Epidermal melanocyte (primary cell): ENCODE data around the gene LYSMD4.
"Not testable (repeated sequence)": the region's sequence is repeated elsewhere in the genome, so short reads cannot be mapped to it uniquely, and the experiment has no call there.

Experiments
- DNase-seq: peaks from one replicate; pipeline ENCODE4 v3.0.0; 2011; ENCODE audit warnings: low spot score; ENCODE audit not compliant: insufficient read length

Gene LYSMD4

DNA sequence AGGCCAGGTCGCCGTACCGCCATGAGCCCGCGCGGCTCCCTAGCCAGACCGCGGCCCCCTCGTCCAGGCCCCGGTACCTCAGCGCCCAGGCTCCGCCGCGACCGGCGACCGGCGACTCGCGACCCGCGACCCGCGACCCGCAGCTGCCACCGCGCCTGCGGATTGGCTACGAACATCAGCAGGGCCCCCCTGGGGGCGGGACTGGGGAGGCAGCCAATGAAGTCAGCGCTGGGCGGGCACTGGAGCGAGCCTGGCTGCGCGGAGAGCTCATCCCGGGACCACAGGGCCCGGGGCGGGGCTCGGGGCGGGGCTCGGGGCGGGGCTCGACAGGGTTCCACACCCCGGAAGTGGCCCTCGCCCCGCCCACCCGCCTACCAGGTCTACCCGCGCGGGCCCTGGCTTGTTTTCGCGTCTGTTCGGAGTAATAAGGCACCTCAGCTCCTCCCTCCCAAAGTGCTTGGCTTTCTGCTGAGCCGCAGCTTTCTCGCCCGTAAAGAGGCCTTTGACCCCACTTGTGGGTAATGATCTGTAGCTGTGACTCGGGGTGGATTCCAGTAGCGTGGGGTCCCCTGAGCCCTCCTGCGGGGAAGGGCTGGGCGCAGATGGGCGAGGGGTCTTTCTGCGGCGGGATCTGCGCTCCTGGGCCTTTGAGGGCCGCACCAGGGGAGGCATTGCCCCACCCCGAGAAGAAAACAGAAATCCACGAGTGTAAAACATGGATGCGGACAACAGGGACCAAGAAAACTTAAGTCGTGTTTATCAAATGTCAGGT, at the start of gene LYSMD4:
Gene LYSMD4 (minus strand): TSS at position 170 of the 772 bp plus-strand sequence. CDS start 1,438 bp downstream, outside the sequence.
- peak; percentile 95 for DNase-seq

DNA sequence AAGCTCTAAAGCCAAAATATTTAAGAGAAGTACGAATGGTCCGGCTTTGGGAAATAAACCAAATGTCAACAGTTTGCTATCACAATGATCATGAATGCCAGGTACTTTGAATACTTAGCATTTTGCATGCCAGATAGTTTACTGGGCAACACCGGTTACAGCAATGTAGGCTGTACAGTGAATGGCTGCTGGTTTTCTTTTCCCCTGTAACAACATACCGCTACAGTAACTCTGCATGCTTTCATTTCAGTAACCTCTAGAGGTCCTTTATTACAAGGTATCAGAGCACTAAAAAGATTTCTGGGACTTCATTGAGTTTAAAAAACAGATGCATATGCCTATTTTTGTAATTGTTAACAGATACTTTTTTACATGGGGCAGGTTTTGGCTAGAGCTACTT, 48.8 kb upstream of the LYSMD4 start:
- DNase-seq, result not testable (repeated sequence)

GRCh38 chr15:99777144-99777543, 43.9 kb upstream of the LYSMD4 start:
- no peak for DNase-seq

DNA sequence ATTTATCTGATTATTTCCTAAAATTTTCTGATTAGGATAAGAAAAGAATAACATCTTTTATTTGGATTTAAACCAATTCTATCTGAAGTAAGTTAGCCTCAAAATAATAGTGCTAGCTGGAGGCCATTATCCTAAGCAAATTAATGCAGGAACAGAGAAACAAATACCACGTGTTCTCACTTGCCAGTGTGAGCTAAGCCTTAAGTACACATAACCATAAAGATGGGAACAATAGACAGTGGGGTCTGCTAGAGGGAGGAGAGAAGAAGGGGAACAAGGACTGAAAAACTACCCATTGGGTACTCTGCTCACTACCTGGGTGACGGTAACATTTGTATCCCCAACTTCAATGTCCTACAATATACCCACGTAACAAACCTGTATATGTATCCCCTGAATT, 31.3 kb upstream of the LYSMD4 start:
- DNase-seq, result no peak

DNA sequence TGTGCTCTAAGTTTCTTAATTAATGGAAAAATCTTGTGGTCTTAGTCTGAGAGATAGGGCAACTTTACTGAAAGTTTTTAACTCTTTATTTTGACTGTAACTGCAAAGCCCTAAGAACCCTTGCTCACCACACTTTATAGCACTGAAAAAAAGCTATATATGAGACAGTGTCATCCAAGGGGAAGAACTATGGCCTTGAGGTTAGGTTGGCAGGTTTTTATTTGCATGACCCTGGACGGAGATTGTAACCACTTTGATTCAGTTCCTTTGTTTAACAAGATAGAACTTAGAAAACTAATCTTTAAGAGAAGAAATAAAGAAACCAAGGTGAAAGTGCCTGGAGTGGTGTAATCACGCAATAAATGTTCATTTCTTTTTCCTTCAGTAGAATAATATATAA, 30.6 kb upstream of the LYSMD4 start:
- DNase-seq, result no peak

DNA sequence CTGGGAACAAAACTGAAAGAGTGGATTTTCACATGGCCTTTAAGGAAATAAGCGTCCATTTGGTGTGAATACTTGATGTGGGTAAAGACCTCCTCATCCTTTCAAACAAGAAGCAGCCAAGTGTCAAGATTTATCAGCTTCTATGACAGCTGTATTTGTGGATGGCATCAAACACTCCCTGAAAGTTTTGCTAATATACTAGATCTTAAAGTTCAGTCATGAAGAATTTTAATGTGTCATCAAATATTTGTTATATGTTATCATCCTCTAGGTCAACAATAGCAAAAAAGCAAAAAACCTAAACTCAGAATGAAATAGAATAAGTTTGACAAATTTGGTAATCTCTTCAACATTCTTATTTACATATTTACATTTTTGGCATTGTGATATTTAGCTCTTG, 29.1 kb upstream of the LYSMD4 start:
- no peak for DNase-seq

DNA sequence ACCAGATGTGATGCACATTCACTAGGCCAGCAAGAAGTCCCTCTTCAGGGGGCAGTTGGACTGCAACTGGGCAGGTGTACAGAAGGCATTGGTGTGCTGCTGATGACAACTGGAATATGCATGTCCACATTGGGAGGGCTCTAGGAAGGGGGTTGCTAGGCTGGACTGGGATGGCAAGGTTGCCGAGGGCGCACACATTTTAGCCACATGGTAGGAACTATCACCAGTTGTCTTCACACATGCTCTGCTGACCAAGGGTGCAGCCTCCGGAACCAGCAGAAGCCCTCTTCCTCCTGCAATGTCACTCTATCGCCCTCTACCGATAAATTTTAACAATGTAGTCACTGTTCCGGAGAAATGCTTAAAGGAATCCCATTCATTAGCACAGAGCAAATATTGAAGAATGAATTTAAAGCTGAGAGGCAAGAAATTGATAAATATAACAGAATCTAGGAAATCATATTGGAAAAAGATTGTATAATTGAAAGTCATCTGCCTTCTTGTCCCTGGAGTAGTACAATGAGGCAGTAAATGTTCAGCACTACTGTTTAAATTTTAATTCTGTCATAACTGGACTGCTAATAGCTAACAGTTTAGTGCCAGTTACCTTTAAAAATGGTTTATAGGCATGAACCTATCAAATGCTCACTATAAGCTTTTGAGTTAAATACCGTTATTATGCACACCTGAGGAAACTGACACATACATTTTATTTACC, 22.6 kb upstream of the LYSMD4 start:
- DNase-seq, result peak; percentile 72

DNA sequence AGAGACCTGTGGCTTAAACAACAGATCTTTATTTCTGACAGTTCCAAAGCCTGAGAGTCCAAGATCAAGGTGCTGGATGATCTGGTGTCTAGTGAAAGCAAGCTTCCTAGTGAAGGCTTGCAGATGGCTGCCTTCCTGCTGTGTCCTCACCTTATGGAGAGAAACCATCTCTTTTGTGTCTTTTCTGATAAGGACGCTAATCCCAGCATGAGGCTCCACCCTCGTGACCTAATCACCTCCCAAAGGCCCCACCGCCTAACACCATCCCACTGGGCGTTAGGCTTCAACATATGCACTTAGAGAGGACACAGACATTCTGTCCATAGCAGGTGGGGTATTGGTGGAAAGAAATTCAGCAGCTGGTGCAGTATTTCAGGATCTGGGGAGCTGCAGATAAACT, 19.8 kb upstream of the LYSMD4 start:
- no peak for DNase-seq

- no peak for DNase-seq
These were observed 19.3 kb upstream of the LYSMD4 start for GRCh38 chr15:99752556-99752955.

DNA sequence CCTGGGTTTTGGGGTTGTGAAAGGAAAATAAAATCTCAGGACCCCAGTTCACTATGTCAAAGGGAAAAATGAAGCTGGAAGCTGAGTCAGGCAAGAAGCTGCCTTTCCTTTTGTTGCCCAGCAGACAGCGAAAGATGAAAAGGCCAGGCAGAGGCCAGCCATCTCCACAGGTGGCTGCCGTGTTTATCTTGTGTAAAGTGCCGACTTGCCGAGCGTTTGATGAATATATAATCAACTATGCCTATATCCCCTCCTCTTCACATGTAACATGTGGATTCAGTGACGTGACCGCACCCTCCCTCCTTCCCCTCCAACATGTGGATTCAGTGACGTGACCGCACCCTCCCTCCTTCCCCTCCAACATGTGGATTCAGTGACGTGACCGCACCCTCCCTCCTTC, 17.1 kb upstream of the LYSMD4 start:
- not testable (repeated sequence) for DNase-seq

- no peak for DNase-seq
These were observed 16.1 kb upstream of the LYSMD4 start for GRCh38 chr15:99749386-99749785.

DNA sequence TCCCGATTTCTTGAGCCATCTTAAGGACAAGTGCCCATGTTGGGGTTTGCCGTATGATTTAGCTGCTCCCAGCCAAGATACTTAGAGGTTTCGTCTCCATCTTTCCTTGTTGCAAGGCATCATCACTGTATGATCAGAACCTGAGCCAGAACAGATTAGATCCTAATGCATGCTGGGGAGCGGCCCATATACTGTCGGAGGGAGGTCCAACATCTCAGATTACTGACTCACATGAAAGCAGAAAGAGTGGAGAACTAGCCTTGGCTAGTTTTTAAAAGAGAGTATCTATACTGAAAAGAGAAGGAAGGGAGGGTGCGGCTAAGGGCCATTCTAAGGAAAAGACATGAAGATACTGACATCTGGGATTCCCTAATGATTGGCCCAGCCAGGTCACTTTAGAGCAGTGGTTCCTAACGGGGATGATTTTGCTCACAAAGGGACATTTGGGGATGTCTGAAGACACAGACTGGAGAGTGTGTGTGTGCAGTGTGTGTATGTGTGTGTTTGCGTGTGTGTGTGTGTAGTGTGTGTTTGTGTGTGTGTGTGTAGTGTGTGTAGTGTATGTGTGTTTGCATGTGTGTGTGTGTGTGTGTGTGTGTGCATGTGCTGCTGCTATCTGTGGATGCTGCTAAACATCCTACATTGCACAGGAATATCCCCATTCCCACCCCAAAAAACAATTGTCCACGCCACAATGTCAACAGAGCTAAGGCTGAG, 12.3 kb upstream of the LYSMD4 start:
- DNase-seq, result no peak

GRCh38 chr15:99744142-99744541, 10.9 kb upstream of the LYSMD4 start:
- DNase-seq, result no peak

DNA sequence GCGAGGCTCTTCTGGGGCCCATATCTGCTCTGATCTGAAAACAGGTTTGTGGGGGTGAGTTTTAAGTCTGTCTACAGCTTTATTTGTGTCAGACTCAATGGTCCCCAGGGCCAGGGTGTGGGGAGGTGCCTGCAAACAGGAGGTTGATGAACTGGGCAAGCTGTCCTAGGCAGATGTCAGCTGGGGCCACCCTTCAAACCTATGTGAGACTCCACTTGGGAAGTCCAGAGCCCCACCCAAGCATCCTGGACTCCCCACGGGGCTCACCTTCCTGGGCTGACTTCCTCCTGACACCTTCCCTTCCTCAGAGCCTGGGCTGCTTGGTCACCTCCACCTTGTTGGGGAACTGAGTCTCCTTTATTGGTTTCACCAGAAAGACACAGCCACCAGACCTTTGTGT, 8.6 kb upstream of the LYSMD4 start:
- DNase-seq, result no peak

DNA sequence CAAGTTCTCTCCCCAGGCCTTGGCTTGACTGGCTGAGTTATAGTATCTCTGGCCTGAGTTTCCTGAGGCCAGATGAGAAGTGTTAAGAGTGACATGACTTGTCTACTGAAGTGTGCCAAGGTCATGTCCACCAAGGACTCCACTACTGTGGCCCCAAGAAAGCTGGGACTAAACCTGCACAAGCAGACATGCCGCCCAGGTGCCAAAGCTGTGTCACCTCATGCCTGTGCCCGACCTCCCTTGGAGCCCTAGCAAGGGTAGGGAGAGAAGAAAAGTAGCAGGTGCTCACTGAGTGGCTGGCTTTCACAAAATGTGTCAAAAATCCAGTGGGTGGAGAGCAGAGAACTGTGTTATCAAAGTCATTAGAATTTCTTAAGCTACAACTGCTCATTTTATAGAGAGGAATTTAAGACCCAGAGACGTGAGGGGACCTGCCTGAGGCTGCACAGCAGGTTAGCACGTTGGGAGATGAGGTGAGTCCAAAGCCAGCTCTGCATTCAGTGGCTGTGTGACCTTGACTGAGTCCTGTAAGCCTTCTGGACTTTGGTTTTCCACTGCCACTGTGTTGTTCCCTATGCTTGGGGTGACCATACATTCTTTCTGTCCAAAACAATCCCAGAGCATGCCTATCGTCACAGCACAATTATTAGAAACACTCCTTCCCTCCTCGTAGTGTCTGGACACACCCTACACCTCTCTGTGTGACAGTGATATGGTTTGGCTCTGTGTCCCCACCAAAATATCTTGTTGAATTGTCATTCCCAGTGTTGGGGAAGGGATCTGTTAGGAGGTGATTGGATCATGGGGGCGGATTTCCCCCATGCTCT, 5.0 kb upstream of the LYSMD4 start:
- no peak for DNase-seq

DNA sequence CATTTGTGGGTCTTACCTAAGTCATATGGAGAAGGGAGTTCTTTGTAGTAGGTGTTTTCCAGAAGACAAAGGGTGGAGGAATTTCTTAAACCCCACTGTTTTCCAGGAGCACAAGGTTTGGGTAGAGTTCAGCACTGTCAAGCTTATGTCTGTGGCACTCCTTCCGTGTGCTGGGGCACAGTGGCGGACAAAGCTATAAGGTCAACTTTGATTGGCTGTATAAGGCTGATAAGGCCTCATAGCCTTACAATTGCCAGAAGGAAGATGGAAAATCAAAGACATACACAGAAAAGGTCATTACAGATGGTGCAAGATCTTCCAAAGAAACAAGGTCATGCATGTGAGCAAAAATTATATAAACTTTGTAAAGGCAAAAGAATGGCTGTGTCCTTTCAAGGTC, 3.5 kb upstream of the LYSMD4 start:
- no peak for DNase-seq

DNA sequence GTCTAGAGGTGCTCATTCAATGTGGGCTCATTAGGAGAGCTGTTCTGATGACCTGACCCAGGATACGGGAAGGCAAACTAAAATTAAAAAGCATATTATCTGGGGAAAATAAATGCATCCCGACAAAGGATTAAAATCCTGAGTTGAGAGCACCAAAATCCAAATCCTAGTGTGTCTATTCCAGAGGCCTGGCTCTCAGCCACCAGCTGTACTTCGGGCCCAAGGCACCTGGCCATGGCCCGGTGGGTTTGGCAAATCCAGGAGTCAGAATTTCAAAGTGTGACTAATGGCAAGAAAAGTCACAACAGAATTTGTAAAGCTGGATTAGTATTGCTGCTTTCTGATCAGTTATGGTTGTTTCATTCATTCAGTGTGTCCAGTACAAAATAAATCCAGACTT, 2.6 kb upstream of the LYSMD4 start:
- no peak for DNase-seq

DNA sequence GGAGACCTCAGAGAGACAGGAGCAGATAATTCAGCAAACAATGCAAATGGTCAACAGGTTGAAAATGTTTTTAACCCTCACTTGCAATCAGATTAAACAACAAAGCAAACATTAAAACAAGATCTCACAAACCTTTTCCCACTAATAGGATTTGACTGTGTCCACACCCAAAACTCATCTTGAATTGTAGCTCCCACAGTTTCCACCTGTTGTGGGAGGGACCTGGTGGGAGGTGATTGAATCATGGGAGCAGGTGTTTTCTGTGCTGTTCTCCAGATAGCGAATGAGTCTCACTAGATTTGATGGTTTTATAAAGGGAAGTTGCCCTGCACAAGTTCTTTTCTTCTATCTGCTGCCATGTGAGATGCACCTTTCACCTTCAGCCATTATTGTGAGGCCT, 1.3 kb upstream of the LYSMD4 start:
- DNase-seq, result no peak

GRCh38 chr15:99734040-99734291, 729 bp upstream of the LYSMD4 start:
- not testable (repeated sequence) for DNase-seq

GRCh38 chr15:99732751-99733267, 428 bp downstream of the LYSMD4 start:
- no peak for DNase-seq

- no peak for DNase-seq
These were observed 1.0 kb downstream of the LYSMD4 start for GRCh38 chr15:99732124-99732750.
